GM15510 (cell line): ENCODE results near the gene KIF2C.

Source experiments
- POLR2A ChIP-seq: IDR thresholded peaks from 3 replicates; pipeline ENCODE4 v1.6.1; 2011; ENCODE audit warnings: borderline replicate concordance; ENCODE audit not compliant: insufficient read length; ENCODE audit errors: extremely low read depth

KIF2C gene

DNA sequence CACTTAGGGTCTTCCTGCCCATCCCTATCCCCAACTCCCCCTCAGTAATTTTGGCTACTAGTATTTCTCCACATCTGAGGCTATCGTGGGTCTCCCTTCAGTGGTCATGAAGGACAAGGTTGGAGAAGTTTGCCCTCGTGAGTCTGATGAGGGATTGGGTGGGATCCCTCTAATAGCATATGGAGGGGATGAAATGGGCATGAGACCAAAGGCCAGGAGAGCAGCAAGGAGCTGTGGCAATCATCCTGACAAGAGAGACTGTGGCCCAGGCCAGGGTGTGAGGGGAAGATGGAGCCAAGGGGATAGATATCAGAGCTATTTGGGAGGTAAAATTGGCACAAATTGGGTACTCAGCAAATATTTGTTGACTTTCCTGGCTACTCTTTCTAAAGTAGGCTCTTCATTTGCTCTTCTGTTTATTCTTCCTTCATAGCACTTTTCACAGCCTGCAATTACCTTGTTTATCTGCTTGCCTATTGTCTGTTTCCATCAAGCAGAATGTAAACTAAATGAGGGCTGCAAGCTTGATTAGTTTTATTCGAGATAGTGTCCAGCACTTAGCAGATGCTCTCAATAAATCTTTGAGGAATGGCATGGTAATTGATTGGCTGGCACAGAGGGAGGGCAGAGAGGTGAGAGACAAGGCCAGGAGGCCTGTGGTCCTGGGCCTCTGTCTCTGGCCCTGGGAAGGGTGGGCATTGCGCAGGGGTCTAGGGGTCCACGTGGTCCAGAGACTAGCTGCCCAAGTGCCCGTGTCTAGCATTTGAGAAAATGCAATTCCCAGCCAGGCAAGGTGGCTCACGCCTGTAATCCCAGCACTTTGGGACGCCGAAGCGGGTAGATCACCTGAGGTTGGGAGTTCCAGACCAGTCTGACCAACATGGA lies 59.1 kb downstream of the KIF2C start:
- TF ChIP-seq POLR2A, result no peak

DNA sequence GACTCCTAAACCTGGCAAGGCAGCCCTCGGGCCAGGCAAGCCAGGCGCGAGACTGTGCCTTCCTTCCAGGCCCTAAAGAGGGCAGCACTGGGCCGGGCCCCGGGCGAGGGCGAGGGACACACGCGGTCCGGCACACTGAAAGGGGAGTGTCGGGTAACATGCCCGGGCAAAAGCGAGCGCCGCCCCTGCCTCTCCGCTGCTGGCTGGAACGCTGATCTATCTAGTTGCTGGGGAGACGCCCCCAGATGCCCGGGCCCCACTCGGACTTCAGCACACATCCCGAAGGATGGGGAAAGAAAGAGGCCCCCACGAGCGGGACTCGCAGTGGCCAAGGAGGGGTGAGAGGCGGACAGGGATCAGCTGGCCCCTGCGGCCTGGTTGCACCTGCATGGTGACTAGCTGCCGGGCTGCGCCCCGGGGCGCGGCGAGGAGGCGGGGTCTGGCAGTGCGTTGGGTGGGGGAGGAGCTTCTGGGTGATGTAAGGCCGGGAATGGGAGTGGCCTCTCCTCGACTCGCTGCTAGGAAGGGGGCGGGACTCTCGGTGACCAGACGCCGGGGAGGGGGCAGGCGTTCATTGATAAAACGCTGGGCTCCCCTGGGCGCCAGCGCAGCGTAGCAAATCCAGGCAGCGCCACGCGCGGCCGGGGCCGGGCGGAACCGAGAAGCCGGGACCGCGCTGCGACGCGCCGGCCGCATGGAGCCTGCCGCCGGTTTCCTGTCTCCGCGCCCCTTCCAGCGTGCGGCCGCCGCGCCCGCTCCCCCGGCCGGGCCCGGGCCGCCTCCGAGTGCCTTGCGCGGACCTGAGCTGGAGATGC lies 60.3 kb downstream of the KIF2C start, which contains the start of gene PLK3:
PLK3 (plus strand) TSS at position 608 of the 815 bp plus-strand sequence; CDS start at position 695, 87 bp downstream.
- peak; percentile 97 for TF ChIP-seq POLR2A

DNA sequence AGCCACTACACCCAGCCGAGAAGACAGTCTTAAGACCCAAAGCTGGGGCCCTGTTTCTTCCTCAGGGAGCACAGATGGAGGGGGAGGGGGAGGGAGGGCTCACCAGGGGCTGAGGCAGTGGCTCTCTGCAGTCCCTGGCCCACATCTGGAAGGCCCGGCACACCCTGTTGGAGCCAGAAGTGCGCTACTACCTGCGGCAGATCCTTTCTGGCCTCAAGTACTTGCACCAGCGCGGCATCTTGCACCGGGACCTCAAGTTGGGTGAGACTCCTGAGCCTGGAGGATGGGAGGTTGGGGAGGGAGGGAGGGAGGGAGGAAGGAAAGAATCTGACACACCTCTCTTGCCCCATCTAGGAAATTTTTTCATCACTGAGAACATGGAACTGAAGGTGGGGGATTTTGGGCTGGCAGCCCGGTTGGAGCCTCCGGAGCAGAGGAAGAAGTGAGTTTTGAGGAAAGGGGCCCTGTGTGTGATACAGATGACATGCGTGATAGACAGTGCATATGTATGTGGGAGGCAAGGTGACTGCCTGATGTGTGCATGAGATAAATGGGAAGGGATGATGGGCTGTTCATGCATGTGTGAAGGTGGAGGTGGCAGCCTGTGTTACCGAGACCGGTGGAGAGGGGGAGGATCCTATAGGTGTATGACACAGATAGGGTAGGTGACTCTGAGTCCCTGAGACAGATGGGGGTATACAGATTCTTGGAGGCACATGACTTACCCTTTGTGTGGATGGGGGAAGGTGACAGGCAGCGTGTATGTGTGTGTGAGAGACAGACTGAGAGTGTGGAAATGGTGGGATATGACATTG lies 62.1 kb downstream of the KIF2C start:
- no peak for TF ChIP-seq POLR2A

DNA sequence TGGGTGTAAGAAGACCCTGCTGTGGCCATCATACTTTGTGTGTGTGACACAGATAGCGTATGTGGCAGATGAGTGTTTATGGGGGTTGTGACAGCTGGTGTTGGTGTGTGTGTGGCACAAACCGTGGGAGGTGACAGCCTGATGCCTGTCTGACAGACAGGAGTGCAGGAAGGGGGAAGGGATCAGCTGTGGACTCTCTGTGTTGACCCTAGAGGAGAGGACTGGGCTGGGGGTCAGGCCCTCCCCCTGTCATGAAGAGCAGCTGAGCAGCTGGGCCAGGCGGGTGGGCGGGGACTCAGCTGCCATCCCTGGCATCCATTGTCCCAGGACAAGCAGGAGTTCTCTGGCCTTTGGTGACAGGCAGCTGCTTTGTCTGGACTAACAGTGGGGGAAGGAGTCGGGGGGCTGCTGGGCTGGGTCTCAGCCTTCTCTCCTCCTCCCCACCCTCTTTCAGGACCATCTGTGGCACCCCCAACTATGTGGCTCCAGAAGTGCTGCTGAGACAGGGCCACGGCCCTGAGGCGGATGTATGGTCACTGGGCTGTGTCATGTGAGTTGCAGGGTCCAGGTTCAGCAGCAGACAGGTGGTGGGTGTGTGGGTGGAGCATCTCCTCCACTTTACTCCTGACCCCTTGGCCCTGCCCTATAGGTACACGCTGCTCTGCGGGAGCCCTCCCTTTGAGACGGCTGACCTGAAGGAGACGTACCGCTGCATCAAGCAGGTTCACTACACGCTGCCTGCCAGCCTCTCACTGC lies 62.8 kb downstream of the KIF2C start:
- no peak for TF ChIP-seq POLR2A

DNA sequence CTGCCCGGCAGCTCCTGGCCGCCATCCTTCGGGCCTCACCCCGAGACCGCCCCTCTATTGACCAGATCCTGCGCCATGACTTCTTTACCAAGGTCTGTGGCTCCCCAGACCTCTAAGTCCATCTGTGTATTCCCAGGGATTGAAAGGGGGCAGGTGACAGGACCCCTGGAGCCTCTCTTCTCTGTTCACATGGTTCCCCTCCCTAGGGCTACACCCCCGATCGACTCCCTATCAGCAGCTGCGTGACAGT lies 63.4 kb downstream of the KIF2C start:
- TF ChIP-seq POLR2A, result no peak

DNA sequence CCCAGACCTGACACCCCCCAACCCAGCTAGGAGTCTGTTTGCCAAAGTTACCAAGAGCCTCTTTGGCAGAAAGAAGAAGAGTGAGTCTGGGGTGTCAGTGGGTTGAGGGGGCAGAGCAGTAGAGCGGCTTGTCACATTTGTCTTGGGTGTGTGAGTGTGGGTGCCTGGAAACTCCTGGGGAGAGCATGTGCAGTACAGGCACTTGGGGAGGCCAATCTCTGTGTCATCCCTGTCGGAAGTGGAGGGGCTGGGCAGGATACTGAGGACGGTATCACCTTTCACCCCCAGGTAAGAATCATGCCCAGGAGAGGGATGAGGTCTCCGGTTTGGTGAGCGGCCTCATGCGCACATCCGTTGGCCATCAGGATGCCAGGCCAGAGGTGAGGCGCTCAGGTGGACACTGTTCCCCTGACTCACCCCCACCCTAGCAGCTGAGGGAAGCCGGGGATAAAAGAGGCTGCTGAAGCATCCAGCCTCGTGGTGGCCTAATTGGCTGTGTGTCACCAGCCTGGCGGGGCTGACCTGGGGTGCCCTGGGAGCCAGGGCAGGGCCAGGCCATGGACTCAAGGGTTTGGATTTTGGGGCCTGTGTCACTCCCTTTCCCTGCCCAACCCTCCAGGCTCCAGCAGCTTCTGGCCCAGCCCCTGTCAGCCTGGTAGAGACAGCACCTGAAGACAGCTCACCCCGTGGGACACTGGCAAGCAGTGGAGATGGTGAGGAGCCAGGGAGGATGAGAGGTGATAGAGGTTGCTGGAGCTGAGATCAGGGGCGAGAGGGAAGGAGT lies 63.9 kb downstream of the KIF2C start:
- no peak for TF ChIP-seq POLR2A

DNA sequence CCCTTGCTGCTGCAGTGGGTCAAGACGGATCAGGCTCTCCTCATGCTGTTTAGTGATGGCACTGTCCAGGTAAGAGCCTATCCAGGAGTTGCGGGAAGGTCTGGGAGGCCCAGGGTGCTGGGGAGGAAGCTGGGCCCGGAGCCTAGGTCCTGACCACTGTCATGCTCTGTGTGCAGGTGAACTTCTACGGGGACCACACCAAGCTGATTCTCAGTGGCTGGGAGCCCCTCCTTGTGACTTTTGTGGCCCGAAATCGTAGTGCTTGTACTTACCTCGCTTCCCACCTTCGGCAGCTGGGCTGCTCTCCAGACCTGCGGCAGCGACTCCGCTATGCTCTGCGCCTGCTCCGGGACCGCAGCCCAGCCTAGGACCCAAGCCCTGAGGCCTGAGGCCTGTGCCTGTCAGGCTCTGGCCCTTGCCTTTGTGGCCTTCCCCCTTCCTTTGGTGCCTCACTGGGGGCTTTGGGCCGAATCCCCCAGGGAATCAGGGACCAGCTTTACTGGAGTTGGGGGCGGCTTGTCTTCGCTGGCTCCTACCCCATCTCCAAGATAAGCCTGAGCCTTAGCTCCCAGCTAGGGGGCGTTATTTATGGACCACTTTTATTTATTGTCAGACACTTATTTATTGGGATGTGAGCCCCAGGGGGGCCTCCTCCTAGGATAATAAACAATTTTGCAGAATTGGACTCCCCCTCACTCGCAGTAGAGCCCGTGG lies 65.8 kb downstream of the KIF2C start:
- TF ChIP-seq POLR2A, result no peak

DNA sequence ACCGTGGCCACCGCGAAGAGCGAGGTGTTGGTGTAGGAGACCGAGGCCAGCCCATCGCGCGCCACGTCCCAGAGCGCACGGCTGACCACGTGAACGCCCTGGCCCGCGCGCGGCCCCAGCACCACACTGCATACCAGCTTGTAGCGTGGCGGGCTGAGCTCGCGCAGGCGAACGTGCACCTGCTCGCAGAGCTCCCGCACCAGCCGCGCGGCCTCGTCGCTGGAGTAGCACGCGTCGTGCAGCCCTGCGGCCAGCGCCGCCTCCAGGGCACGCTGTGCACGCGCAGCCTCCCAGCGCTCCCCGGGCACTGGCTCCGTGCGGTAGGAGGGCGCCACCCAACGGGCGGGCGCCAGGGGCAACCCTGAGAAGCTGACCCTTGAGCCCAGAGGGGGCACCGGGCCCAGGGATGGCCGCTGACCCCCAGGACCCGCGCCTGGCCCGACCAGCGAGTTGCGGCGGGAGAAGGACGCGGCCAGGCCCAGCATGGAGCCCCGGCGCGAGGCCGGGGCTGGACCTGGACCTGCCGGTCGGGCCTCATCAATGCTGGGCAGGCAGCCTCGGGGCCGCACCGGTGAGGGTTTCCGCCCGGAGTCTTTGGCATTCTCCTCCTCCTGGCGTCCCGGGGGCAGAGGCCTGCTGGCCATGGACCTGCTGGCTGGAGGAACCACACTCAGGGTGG lies 66.5 kb downstream of the KIF2C start:
- TF ChIP-seq POLR2A, result no peak

DNA sequence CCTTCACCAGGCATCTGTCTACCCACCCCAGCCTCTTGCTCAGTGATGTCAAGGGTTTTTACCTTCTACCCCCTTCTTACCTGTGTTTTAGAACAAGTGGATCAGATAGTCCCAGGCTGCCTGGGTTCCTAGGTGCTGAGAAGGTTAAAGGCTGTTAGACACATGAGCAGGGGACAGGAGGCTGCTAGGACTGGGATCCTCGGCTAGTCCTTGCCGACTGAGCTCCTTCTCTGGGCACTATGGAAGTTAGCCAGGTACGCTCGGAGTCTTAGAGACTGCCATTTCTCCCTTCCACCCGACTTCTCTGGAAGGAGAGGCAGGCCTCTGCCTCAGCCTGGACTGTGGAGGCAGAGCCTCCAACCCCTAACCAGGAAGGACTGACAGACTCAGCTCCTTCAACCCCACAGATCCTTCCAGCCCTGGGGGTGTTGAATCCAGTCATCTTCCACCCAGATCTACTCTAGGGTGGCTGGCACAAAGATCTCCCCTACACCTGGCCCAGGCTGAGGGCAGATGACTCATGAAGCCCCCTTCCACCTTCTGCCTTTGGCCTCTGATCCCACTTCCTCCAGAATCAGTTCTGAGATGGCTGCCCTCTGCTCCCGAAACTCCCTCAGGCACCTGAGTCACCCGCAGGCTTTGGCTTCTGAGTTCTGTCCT lies 67.2 kb downstream of the KIF2C start, which contains the start of gene DYNLT4:
DYNLT4 (minus strand) TSS at position 648 of the 660 bp plus-strand sequence. CDS start 683 bp downstream, outside the sequence.
- TF ChIP-seq POLR2A, result no peak

DNA sequence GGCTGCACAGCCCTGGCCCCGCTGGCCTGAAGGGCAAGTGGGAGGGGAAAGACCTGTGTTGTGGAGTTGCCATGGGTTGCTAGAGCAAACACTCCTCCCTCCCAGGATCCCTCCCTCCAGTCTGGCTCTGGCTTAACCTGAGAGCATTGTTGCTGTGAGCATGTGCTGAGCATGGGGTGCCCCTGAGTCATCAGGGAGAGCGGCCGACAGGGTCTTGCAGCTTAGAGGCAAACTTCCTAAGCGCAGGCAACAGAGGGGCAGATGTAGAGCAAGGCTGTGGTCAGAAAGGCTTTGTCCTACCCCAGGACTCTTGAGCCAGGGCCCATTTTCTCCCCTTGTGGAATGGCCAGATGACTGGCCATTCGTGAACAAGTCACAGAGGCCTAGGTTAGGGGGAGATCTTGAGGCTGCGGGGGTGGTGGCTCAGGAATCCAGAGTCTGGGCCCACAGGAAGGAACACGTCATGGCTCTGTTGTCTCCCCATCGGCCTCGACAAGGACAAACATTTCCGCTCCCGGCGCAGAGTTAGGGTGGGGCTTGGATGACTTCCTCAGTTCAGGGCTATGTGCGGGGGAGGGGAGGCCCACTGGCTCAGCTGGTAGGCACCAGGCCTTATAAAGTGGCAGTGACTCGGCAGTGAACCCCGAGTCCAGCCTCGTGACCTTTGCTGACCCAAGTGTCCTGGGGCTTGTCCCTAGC lies 67.9 kb downstream of the KIF2C start:
- TF ChIP-seq POLR2A, result peak; percentile 36

DNA sequence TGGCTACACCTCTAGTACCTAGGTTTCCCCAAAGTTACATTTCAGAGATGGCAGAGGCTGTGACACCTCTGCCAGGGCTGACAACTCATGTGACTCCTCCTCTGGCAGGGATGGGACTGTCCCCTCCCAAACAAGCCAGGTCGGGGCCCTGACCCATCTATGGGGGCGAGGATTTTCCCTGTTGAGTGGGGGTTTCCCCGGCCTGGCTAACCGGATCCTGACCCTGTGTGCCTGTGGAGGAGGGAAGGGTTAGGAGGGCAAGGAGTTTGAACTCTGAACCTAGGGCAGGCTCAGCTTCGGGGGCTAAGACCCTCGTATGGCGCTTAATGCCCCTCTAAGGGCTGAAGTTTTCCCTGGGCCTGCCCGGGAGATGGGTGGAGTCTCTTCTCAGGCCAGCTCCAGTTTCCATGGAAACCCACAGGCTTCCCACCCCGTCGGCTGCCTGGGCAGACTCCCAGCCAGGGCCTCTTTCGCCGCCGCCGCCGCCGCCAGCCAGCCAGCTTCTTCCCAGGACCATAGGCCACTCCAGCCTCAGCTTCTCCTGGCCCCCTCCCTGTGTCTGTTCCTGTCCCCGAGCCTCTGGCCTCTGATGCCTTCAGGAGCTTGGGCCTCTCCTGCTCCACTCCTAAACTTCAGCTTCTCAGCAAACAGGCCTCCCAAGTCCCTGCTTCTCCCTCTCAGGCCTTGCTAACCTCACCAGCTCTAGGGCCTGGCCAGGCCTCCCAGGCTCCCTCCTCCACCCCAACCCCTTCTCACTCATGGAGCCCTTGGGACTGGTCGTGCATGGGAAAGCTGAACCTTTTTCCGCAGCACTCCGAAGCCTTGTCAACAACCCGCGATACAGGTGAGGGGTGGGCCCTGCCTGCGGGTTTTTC lies 68.7 kb downstream of the KIF2C start, which contains the start of gene BTBD19:
BTBD19 (plus strand) TSS at position 461 of the 875 bp plus-strand sequence; CDS start at position 759, 298 bp downstream.
- TF ChIP-seq POLR2A, result no peak
